K562 (cell line): ENCODE results near the gene HMCN2.

Experiments
- CEBPG ChIP-seq, 3 experiments: fragments of 200-800 bp in 1 of 3; sonication (Bioruptor generic) in 1 of 3; sonication (generic) in 1 of 3; formaldehyde crosslinking in 1 of 3; IDR thresholded peaks in 2 of 3; conservative IDR thresholded peaks in 1 of 3; 2 replicates each; pipeline versions ENCODE4 v1.6.1 to v1.8.0; 2016 to 2022; ENCODE audit warnings: missing compliant biosample characterization in 2 of 3, missing genetic modification characterization in 2 of 3, mild to moderate bottlenecking in 1 of 3, missing genetic modification reagents in 1 of 3
- CTCF ChIP-seq, 3 experiments: IDR thresholded peaks in 2 of 3; conservative IDR thresholded peaks in 1 of 3; 2 replicates each; pipeline ENCODE4 v1.5.1; 2011 to 2012; ENCODE audit warnings: low read length in 3 of 3, mild to moderate bottlenecking in 3 of 3, control low read depth in 2 of 3, improper control_type of control experiment in 1 of 3, inconsistent platforms in 1 of 3, low read depth in 1 of 3, mixed read lengths in 1 of 3, moderate library complexity in 1 of 3; ENCODE audit not compliant: insufficient read depth in 2 of 3
- ESRRA ChIP-seq: fragments of 450-650 bp; IDR thresholded peaks from 2 replicates; pipeline ENCODE4 v1.6.1; 2014; ENCODE audit warnings: low read depth, mild to moderate bottlenecking, moderate library complexity, borderline replicate concordance
- FOXM1 ChIP-seq, 2 experiments: fragments of 450-650 bp in 1 of 2; sonication (generic) in 1 of 2; formaldehyde crosslinking in 1 of 2; IDR thresholded peaks; 2 replicates each; pipeline versions ENCODE4 v1.6.1 to v1.9.0; 2017 to 2022; ENCODE audit warnings: low read depth in 2 of 2, mild to moderate bottlenecking in 2 of 2, missing genetic modification reagents in 1 of 2, moderate library complexity in 1 of 2
- PATZ1 ChIP-seq: fragments of 250-450 bp; sonication (Bioruptor Pico); IDR thresholded peaks from 2 replicates; pipeline ENCODE4 v1.5.0; 2020; ENCODE audit warnings: mild to moderate bottlenecking, borderline replicate concordance
- ZNF586 ChIP-seq: fragments of 450-650 bp; formaldehyde crosslinking; conservative IDR thresholded peaks from 2 replicates; pipeline ENCODE4 v1.4.0; 2020; ENCODE audit warnings: mild to moderate bottlenecking, moderate library complexity

- TF ChIP-seq FOXM1 (IDR thresholded peaks at IDR 0.05; ENCODE audit: low read depth): no peak
- TF ChIP-seq FOXM1 (CRISPR knock-in tag; IDR thresholded peaks at IDR 0.05; ENCODE audit: low read depth): no peak
- TF ChIP-seq ESRRA: no peak
- no peak for TF ChIP-seq PATZ1 (CRISPR knock-in tag)
- no peak for TF ChIP-seq ZNF586 (CRISPR knock-in tag)
- TF ChIP-seq CEBPG (CRISPR knock-in tag; IDR thresholded peaks at IDR 0.05): no peak
- no peak for TF ChIP-seq CEBPG (tag; conservative IDR thresholded peaks at IDR 0.05 in 1 of 2, IDR thresholded peaks at IDR 0.05 in 1 of 2)
- no peak for TF ChIP-seq CTCF (IDR thresholded peaks at IDR 0.05 in 2 of 3, conservative IDR thresholded peaks at IDR 0.05 in 1 of 3; ENCODE audit: insufficient read depth in 2 of 3, low read depth in 1 of 3, low read length in 3 of 3)
Observed at GRCh38 chr9:130443840-130444492, 178.4 kb downstream of the HMCN2 start.
